NCI-H2171 treated with DMSO at 0.1 percent for 48 hours (cell line): ENCODE results near the gene SLC2A13.
"Not testable (repeated sequence)": the region's sequence is repeated elsewhere in the genome, so short reads cannot be mapped to it uniquely, and the experiment has no call there.

Experiments
- DNase-seq: peaks from one replicate; lab custom pipeline; 2025; lab: John Stamatoyannopoulos, UW

The SLC2A13 gene

DNA sequence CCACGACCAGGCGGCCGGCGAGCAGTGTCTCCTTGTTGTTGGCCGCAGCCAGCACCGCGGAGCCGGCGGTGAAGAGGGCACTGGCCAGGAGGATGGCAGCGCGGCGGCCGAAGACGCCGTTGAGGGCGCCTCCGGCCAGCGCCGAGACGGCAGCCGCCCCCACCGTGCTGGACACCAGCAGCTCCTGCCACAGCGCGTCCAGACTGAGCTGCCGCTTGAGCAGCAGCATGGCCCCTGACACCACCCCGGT is 691 bp downstream of the SLC2A13 start:
- DNase-seq = no peak

DNA sequence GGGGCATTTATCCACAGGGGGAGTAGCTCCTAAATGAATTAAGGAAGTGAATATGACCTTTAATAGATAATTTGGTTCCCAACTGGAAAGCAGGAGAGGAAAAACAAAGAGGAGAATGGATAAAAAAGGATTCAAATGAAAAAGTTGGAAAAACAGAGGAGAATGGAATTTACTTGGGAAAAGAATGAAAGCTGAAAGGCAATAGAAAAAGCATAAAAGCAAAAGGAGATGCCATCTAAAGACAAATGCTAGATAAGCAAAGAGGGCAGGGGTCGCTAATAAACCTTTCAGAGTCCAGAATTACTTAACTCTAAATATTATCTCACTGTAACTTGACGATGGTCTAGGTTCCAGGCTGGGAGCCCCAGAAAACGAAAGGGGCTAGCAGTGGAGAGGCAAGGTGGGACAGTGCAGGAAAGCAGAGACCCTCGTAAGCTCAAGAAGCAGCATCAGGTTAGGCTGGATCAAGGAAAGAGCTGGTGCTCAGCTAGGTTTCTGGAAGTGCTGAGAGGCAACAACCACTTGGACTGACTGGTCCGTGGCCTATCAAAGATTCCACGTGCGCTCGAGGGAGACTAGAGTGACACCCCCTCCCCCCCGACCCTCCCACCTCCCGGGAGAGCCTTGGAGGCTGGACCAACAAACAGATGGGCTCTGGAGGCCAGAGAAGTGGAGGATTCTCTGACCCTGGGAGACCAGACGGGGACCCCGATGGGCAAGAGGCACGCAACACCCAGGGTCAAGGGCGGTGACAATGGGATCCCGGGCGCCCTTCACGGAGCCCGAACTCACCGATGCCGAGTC is 1.2 kb downstream of the SLC2A13 start:
- DNase-seq = no peak

DNA sequence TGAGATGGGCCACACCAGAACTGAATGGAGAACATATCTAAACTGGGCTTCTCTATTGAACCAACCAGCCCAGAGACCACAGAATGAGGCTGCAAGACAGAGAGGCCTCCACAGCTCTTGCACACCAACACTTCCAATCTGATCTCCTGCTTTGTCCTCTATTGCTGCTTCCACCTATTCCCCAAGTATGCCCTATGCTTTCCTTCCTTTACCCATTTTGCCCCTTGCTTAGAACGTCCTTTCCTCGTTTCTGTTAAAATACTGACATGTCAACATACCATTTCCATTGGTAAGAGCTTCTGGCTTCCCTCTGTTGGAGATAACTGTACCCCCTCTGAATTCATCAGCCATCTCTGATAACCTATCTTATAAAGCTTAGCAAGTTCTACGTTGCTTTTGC is 2.8 kb downstream of the SLC2A13 start:
- no peak for DNase-seq

DNA sequence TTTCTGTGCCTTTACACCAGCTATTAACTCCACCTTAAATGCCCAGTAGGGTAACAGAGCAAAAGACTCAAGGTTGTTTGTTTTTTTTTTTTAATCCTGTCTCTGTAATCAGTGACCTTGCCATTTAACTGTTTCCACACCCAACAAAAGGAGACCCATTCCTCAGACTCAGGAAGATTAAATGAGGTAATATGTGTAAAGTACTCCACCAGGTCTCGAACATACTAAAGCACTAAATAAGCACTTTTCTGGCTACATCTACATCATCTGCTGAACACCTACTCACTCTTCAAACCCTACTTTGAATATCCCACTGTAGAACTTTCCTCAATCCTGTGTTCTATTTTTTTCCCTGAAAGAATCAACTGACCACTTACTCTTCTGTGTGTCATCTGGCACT is 4.1 kb downstream of the SLC2A13 start:
- no peak for DNase-seq

DNA sequence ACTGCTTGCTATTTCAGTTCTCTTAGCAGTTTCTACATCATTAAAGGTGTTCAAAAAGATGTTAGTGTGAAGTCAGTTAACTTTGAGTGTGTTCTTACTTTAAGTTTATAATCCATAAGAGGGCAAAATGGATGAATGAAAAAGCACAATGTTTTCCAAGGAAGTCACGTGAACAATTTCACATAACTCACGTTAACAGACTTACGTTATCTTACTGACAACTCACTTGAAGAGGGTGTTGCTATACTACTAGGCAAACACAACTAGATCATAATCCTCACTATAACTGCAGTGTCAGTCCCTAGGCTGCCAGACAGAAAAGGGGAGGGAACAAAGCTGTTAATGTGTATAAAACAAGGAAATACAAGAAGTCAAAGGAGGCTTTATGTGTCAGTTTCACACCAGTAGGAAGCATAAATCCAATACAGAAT is 6.4 kb downstream of the SLC2A13 start:
- no peak for DNase-seq

DNA sequence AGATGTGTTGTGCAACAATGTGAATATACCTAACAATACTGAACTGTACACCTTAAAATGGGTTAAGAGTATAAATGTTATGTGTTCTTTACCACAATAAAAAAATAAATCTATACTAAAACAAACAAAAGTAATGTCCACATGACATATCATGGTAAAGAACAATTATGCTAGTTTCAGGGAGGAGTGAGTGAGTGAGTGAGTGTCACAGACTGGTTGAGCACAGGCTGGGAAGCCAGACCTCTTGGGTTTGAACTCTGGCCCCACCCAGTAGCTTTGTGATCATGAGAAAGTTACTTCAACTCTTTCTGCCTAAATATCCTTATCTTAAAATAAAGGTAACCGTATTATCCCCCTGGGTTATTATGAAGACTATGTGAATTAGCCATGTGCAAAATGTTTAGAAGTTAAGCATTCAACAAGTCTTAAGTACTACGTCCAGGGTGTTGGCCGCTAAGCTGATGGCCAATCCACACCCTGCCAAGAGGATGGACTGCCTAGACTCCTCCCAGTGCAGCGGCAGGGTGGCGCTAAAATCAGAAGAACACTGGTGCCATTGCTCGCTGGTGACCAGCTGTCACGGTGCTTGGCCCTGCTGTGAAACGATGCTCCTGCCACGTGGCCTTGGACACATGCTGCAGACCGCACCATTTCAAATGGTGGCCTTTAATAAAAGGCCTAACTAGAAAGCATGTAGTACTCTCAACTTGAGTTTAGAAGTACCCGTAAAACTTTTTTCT is 7.3 kb downstream of the SLC2A13 start:
- no peak for DNase-seq

DNA sequence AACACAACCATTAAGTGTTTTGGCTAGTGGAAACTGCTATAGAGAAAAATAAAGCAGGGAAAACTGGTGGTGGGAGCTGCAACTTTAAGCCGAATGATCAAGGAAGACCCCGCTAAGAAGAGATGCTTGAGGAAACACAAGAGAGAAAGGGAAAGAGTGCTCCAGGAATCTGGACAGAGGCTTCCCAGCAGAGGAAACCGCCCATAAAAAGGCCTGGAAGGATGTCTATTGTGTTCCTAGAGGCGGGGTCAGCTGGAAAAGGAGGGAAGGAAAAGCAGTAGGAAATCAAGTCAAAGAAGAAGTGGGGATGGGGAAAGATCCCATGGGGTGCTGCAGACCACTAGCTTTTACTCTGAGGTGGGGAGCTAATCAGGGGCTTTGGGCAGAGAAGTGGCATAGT is 12.4 kb downstream of the SLC2A13 start:
- DNase-seq = no peak

DNA sequence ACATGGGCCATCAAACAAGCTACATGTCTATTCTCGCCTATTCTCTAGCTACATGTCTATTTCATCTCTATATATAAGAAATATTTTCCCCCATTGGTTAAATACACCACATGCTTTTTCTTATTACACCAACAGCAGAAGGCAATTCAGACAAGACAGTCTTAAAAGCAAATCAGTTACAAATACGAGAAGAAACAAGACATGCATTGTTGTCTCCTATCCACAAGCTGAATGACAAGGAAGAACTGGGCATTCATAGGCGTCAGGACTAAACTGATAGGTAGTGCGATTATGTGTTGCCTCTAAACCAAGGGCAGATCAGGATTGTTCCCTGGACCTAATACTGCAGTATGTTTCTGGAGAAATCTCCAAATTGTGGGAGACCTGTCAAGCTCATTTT is 19.4 kb downstream of the SLC2A13 start:
- DNase-seq = no peak

DNA sequence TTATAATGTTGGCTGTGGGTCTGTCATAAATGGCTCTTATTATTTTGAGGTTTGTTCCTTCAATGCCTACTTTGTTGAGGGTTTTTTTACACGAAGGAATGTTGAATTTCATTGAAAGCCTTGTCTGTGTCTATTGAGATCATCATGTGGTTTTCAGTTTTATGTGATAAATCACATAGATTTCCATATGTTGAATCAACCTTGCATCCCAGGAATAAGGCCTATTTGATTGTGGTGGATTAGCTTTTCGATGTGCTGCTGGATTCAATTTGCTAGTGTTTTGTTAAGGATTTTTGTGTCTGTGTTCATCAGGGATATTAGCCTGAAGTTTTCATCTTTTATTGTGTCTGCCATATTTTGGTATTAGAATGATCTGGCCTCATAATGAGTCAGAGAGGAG is 27.6 kb downstream of the SLC2A13 start:
- no peak for DNase-seq

DNA sequence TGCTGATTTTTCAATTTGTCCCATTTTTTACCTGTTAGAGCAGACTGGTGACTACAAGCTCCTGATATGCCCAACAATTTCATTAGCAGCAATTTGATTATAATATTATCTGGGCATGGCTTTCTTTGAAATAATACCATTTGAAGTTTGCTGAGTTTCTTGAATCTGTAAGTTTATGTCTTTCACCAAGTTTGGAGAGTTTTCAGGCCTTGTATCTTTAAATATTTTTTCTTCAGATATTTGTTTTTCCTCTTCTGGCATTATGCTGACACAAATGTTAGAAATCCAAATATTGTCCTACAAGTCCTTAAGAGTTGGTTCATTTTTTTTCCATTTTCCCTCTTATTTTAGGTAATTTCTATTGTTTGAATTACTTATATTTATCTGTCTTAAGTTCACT is 30.4 kb downstream of the SLC2A13 start:
- DNase-seq = no peak

DNA sequence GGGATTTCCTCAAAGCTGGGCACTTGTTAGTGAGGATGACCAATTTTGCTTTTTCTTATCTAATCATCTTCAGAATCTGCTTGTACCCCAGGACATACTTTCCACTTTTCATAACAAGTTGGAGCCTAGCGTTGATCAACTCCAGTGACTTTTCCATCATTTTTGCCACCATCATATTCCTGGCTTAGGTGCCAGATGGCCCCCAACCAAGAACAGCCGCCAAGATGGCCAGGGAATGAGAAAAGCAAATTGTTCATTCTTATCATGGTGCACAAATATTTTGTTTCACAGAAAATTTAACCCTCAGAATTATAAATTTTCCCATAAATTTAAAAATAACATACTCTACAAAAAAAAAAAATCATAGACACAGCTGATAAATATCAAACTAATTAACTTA is 37.5 kb downstream of the SLC2A13 start:
- no peak for DNase-seq

DNA sequence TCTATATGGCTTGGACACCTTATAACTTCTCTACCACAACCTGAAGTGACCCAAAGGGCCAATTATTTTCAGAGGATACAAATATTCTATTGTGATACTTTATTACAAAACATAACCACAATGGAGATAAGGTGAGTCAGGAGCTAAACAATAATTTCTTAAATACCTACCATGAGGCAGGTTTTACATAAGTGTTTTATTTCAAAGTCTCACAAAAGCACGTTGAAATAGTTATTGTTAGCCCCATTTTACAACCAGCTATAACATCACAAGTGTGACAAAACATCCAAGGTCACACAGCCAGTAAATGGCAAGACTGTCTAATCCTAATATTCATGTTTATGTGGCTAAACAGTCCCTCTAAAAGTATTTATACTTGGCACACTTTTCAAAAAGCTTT is 40.2 kb downstream of the SLC2A13 start:
- no peak for DNase-seq

DNA sequence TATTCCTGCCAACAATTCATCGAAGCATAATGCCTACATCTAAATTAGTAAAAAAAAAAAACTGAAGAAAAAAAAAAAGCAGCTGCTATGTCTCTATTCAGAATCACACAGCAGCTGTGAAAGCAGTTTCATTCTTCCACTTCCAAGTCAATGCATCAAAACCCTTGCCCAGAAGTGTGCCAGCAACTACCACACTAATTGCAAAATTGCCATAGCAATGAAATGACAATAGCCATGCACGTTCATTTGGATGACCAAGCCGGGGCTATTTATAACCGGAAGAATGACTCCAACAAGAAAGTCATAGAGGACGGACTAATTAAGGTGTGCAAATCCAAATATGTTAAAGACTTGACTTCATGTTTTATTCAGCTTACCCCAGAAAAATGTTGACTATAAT is 42.5 kb downstream of the SLC2A13 start:
- DNase-seq = peak; percentile 58

DNA sequence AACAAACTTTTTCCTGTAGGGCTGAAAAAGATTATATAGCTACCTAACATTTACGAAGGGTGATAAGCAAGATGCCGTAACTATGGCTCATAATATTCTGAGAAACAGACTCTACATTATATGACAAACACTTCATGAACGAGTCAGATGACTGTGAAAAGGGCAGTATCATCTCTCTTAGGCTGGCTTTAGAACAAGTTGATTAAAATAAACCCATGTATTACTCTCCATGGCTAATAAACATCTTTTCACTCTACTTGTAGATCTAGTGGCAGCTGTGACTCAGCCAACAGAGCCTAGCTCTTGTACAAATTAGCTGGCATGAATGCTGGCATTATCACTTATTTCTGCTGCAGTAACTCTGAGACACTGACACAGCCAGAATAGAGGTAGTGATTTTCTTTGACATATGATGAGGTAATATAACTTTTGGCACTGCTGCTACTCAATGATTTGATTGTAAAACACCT is 47.1 kb downstream of the SLC2A13 start:
- DNase-seq = peak; percentile 16

DNA sequence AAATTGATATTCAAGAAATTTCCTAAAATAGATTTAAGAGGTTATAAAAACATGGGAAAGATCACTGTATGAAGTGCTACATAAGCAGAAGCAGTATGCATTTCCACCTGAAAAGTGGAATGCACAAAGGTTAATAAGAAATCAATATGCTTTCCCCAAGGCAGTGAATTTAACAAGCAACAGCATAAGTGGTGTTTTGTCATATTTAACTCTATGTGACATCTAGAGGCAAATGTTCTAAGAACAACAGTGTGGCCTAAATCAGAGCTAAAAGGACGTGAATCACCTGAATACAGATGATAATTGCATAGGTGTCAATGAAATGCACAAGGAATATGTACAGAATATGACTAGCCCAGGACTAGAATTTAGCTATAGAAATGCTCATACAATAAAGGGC is 49.5 kb downstream of the SLC2A13 start:
- DNase-seq = no peak

DNA sequence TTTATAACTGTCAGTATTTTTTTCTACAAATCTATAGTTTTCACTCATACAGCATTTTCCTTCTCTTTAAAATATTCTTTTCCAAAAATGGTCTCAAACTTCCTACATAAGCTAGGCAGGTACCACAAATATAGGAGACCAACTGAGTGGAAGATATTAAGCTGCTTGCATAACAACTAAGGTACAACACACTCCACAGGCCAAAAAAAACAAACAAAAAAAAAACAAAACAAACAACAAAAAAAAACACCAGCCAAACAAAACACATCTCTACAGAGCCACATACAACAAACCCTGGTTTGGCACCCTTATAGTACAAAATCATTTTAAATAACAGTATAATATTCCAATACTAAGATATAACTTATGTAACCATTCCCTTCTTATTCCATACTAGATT is 50.1 kb downstream of the SLC2A13 start:
- no peak for DNase-seq

DNA sequence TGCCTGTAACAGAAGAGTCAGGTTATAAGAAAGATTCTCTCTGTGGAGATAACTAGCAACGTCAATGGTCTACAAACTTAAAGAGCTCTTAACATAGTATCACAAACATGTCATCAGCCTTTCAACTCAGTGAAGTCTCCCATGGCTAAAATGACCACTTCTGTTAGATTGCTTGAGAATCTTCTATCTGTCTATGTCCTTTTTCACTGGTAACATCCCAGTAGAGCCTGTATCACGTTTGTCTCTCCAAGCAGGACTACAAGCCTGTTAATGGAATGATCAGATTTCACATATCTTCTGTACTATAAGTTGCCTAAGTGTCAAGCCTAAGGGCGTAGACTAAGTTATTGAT is 50.7 kb downstream of the SLC2A13 start:
- no peak for DNase-seq

DNA sequence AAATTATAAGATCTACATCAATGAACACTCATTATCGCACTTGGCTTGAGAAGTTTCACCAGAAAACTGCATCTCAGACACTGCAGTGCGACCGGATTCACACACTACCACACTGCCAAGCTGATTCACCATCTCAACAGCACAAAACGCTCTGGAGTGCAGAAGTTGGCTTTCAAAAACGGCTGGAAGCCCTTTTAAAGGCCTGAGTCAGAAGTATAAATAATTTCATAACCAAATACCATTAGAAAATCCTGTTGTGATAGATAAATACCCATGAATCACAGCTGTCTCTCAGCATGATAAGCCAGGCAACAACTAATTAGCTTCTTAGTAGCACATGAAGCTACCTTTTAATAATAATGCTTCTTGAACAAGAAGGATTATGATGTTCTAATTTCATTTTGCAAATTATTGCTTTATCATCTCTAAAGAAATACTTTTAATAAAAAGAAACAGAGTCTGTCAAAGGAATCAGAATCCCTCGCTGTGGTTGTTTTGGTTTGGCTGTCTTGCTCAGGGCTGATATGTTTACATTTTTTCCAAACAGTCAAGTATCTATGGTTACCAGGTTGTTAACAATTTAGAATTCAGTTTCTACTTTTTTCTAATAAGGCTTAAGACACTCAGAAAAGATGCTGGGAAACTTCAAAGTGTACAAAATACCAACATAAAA is 51.2 kb downstream of the SLC2A13 start:
- no peak for DNase-seq

DNA sequence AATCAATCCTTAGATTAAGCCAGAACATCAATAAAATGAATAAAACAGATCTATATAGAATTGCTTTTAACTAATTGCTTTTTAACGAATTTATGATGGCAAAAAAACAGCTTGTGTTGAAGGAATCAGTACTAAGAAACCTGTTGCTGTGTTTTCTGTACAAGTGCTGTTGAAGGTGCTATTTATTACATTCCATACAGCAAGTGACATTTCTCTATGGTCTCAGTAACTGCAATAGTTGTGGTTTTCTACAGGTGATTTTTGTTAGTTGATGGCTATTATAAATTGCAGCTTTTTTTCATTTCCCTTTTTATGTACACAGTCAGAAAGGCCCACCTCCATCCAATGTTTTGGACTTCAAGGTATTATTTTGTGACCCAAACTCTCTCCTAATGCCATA is 56.6 kb downstream of the SLC2A13 start:
- no peak for DNase-seq

DNA sequence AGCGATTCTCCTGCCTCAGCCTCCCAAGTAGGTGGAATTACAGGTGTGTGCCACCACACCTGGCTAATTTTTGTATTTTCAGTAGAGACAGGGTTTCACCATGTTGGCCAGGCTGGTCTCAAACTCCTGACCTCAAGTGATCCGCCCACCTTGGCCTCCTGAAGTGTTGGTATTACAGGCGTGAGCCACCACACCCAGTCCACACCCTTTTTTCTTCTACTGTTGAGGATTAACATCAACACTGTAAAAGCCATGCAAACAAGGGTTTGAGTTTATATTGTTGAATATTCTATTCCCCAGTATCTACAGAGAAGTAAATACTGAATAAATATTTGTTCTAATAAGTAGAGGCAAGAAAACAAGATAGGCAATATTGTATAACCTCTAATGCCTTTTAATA is 58.9 kb downstream of the SLC2A13 start:
- not testable (repeated sequence) for DNase-seq

DNA sequence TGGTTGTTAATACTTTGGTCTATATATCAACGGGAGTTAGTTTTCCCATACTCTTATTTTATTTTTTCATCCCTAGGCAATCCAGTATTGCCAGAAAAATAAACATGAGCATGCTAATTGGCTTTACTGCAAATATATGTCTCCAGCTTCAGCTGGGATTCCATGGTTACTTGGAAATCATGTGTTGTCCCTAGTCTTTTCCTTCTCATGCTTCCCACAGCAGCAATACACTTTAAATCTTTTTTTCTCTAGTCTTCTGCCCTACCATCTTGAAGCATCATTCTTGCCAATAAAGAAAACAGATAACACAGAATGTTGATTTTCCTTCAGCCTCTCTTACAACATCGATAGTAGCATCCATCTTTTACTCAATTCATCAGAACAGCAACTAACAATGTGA is 60.2 kb downstream of the SLC2A13 start:
- no peak for DNase-seq

DNA sequence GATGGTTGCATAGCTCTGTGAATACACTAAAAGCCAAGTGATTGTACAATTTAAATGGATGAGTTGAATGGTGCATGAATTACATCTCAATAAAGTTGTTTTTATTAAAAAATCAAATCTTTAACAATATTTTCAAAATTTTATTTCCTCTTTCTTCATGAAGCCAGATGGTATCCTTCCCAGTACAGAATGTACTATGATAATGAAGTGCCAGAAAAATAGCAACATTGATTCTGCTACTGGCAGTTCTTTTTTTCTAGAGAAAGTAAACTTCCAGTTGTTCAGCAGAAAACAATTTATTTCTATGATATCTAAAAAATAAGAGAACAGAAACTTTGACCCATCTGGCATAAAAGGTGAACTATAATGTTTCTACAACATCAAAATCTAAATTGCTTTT is 61.5 kb downstream of the SLC2A13 start:
- DNase-seq = no peak

DNA sequence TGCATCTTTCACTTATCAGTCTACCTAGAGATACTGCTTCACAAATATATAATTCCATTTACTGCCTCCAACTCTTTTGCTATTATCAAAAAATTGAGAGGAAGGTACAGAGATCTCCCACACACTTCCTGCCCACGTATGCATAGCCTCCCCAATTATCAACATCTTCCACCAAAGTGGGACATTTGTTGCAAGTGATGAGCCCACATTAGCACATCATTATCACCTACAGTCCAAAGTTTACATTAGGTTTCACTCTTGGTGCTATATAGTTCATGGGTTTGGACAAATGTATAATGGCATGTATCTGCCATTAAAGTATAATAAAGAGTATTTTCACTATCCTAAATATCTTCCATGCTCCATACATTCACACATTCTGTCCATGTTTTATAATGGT is 66.3 kb downstream of the SLC2A13 start:
- DNase-seq = no peak
